Fibroblast of the conjunctiva (primary cell): Measurements from ENCODE around the gene BCAS3.

Source experiments
- DNase-seq: peaks from one replicate; pipeline ENCODE4 v3.0.0-alpha.2; 2010; ENCODE audit warnings: low read depth

Gene BCAS3

GRCh38 chr17:61399131-61400065 lies 721.7 kb downstream of the BCAS3 start, which contains the start of gene TBX2:
TBX2 (plus strand) TSS chr17:61399843; CDS start chr17:61400177, 334 bp downstream.
- peak; percentile 83 for DNase-seq

- no peak for DNase-seq
These were observed 722.5 kb downstream of the BCAS3 start for GRCh38 chr17:61400066-61400716.

- DNase-seq: no peak
These were observed 723.2 kb downstream of the BCAS3 start for GRCh38 chr17:61400717-61401388.

GRCh38 chr17:61401389-61402072 lies 723.9 kb downstream of the BCAS3 start:
- DNase-seq: no peak

GRCh38 chr17:61402073-61402541 lies 724.5 kb downstream of the BCAS3 start:
- DNase-seq: no peak

- DNase-seq: no peak
These were observed 725.5 kb downstream of the BCAS3 start for GRCh38 chr17:61402978-61403800.

GRCh38 chr17:61403801-61404662 lies 726.4 kb downstream of the BCAS3 start:
- no peak for DNase-seq

GRCh38 chr17:61404663-61404912 lies 726.9 kb downstream of the BCAS3 start:
- no peak for DNase-seq

- no peak for DNase-seq
These were observed 727.4 kb downstream of the BCAS3 start for GRCh38 chr17:61404913-61405685.

- DNase-seq: no peak
These were observed 728.3 kb downstream of the BCAS3 start for GRCh38 chr17:61405686-61406536.

GRCh38 chr17:61406537-61406845 lies 728.8 kb downstream of the BCAS3 start:
- DNase-seq: no peak

- DNase-seq: no peak
These were observed 729.6 kb downstream of the BCAS3 start for GRCh38 chr17:61406971-61407911.

- DNase-seq: no peak
These were observed 730.7 kb downstream of the BCAS3 start for GRCh38 chr17:61408151-61409041.

- DNase-seq: peak; percentile 40
These were observed 731.9 kb downstream of the BCAS3 start for GRCh38 chr17:61409301-61410112.

GRCh38 chr17:61410141-61411010 lies 732.7 kb downstream of the BCAS3 start:
- DNase-seq: no peak
